PC-3 (cell line): ENCODE results near the gene SLC38A9.

Experiments
- CTCF ChIP-seq: fragments of 300-600 bp; sonication (generic); conservative IDR thresholded peaks from 2 replicates; pipeline ENCODE4 v1.5.1; 2017; ENCODE audit warnings: antibody characterized with exemption, low read depth, mild to moderate bottlenecking, low read length
- EZH2 ChIP-seq: fragments of 300-600 bp; sonication (generic); IDR thresholded peaks from one replicate; pipeline ENCODE4 v1.6.1; 2017; ENCODE audit warnings: antibody characterized with exemption, mild to moderate bottlenecking, low read length; ENCODE audit not compliant: unreplicated experiment
- EZH2phosphoT487 ChIP-seq: fragments of 300-600 bp; sonication (generic); IDR thresholded peaks from 2 replicates; pipeline ENCODE4 v1.6.1; 2018; ENCODE audit warnings: mild to moderate bottlenecking, antibody characterized with exemption, low read length, borderline replicate concordance

DNA sequence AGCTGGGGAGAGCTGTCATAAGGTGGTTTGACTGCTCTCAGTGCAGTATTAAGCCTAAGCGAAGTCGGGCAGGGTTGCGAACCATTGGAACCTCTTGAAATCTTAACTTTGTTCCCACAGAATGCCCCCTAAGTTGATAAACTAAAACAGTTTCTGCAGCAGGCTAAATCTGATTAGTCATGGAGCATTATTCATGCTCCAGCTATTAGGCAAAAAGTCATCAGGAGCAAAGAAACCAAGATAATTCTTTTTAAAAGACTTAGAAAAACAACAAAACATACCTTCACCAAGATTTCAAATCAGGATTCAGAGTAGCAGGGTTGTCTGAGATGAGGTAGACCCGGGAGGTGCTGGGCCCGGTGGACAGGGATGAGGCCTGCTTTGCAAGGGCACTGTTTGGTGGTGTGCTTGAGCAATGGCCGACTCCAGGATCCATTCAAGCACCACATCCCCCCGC, 107.5 kb downstream of the SLC38A9 start:
- TF ChIP-seq CTCF, result no peak
- no peak for TF ChIP-seq EZH2
- no peak for TF ChIP-seq EZH2phosphoT487
